ENCODE results near the gene TRIP6. TPM values are rescaled to one million over a fixed set of nuclear protein-coding genes. Genes with fewer than 3 reads are reported as not detected.

The TRIP6 gene
- total and polyA plus RNA-seq, 2 donors (not counting 3 experiments of a cell fraction or from before 2014, with no cell fraction given), result 90.3 TPM

DNA sequence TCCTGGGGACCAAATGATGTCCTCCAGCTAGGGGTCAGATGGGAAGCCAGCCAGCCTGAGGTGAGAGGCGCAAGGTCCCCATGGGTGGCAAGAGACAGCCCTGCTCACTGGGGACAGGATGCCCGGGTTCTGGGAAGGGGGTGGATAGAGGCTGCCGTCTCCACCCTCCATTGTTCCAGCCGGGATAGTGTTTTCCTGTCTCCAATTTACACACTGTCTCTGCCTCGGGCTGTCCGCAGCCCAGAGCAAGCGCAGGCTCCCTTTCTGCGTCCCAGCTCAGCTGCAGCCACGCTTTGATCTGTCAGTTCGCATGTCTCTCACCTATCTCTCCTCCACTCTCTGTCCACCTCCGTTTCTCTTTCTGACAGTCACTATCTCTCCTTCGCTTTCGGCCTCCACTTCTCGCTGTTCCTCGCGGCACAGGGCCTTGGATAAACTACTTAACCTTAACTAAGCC, 41.9 kb upstream of the TRIP6 start:
- peak; percentile 98 for FAIRE-seq
- Histone ChIP-seq H4K20me1 (replicated peaks; ENCODE audit: control insufficient read depth, extremely low read depth, insufficient read depth, low read length) (no peaks in the 10 kb centered on the region), H3K4me2 (ENCODE audit: insufficient read depth, low read length) (peak overlapping the region; percentile 89), H3K36me3 (ENCODE audit: control insufficient read depth in 2 of 2, extremely low read depth in 1 of 2, insufficient read depth in 2 of 2, low read length in 2 of 2) (peaks cover 20 to 30% of the 10 kb centered on the region in 2 experiments), H2AFZ (ENCODE audit: low read depth, low read length) (no peak overlapping the region), H3K9ac (replicated peaks; ENCODE audit: extremely low read depth, insufficient read depth, low read length) (peak overlapping the region; percentile 76), H3K4me3 (replicated peaks in 1 of 3; ENCODE audit: insufficient read depth in 1 of 3, low read depth in 1 of 3, low read length in 3 of 3) (peak overlapping the region; percentile 88 to 92 (median 90)), H3K9me1 (replicated peaks; ENCODE audit: control insufficient read depth, extremely low read depth, insufficient read depth, low read length) (no peaks in the 10 kb centered on the region), H3K27ac (ENCODE audit: insufficient read depth, low read depth, low read length) (peak overlapping the region; percentile 25), H3K4me1 (ENCODE audit: control insufficient read depth, extremely low read depth, insufficient read depth, low read length) (peaks cover 23% of the 10 kb centered on the region), H3K79me2 (ENCODE audit: control insufficient read depth, insufficient read depth, low read length) (peaks cover 60% of the 10 kb centered on the region), H3K27me3 (ENCODE audit: control insufficient read depth in 2 of 2, insufficient read depth in 2 of 2, low read length in 2 of 2) (no peaks in the 10 kb centered on the region), H3K9me3 (replicated peaks; ENCODE audit: control insufficient read depth, insufficient read depth, low read length) (no peaks in the 10 kb centered on the region)
- ChIA-PET POLR2A (no interaction called here), CTCF (interaction anchor here (0.9 to 6.2 kb wide), 4 partner anchors 11 to 120 kb away, joined by 5 to 67 read pairs (median 34); partner anchors contain the start of genes POP7 and SLC12A9)
- intact Hi-C loops (cut with micrococcal nuclease), result loop anchor here (1.0 kb wide), 1 partner anchor 27 kb away; the partner anchor contains the start of gene SLC12A9
- no peak for TF ChIP-seq GATA2 (IDR thresholded peaks at IDR 0.05; ENCODE audit: insufficient read depth, insufficient read length, low read depth, low read length)
- no peak for TF ChIP-seq MYC (IDR thresholded peaks at IDR 0.05; ENCODE audit: low read depth, low read length)
- peak; percentile 76 for TF ChIP-seq POLR2A (IDR thresholded peaks at IDR 0.05; ENCODE audit: low read depth, low read length)
- TF ChIP-seq, protein P1, sequence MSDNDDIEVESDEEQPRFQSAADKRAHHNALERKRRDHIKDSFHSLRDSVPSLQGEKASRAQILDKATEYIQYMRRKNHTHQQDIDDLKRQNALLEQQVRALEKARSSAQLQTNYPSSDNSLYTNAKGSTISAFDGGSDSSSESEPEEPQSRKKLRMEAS (IDR thresholded peaks at IDR 0.05; ENCODE audit: insufficient read depth, insufficient read length), result peak; percentile 67
- peak; percentile 79 for TF ChIP-seq POLR2AphosphoS5 (IDR thresholded peaks at IDR 0.05; ENCODE audit: insufficient read depth, low read depth, low read length)
- peak; percentile 62 for DNase-seq (ENCODE audit: low read depth, low spot score)
- no TSS peak for BruUV-seq (replicated peaks)
- dilution Hi-C loops (cut with MboI; ENCODE audit: extremely low pct_ligation_motif_present, low sequenced_read_pairs), result loop anchor here (25.0 kb wide), 1 partner anchor 113 kb away; the partner anchor contains the start of genes EPO and POP7

DNA sequence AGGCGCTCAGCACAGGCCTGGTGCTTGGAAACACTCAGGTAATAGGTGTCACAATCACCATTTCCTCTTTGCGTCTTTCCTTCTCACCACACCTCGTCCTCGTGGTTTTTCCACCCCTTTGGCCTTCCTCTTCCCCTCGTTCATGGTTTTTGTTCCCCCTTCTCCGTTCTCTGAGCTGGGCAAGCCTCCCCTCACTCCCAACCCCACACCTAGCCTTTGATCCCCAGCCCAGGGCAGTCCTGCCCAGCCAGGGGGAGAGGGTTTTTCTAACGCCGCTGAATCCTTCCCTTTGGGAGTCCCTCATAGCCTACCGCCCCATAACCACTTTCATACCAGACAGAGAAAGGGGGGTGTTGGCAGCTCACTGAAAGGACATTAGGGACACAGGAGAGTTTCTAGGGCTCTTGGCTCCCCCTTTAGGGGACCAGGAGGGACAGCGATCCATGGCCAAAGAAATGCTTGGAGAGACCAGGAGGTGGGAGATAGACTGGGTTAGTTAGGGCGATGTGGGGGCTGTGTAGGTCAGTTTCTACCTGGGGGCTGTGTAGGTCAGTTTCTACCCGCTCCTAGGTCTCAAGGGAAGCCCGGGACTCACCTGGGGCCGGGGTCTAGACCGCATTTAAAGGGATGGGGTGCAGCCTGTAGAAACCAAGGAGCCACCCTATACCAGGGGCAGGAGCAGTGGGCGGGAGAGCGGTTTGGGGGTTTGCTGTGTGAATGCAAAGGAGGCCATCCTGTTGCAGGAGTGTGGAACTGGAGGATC, 41.3 kb upstream of the TRIP6 start:
- Histone ChIP-seq H3K36me3 (ENCODE audit: control insufficient read depth in 2 of 2, extremely low read depth in 1 of 2, insufficient read depth in 2 of 2, low read length in 2 of 2) (peaks cover 15 to 23% of the 10 kb centered on the region in 2 experiments), H3K9me3 (replicated peaks; ENCODE audit: control insufficient read depth, insufficient read depth, low read length) (no peaks in the 10 kb centered on the region), H3K4me3 (replicated peaks in 1 of 3; ENCODE audit: insufficient read depth in 1 of 3, low read depth in 1 of 3, low read length in 3 of 3) (peak overlapping the region; percentile 88 to 92 (median 90)), H3K4me2 (ENCODE audit: insufficient read depth, low read length) (peak overlapping the region; percentile 89), H3K27me3 (ENCODE audit: control insufficient read depth in 2 of 2, insufficient read depth in 2 of 2, low read length in 2 of 2) (no peaks in the 10 kb centered on the region), H3K27ac (ENCODE audit: insufficient read depth, low read depth, low read length) (peak overlapping the region; percentile 25), H3K9ac (replicated peaks; ENCODE audit: extremely low read depth, insufficient read depth, low read length) (peak overlapping the region; percentile 76), H4K20me1 (replicated peaks; ENCODE audit: control insufficient read depth, extremely low read depth, insufficient read depth, low read length) (no peaks in the 10 kb centered on the region), H2AFZ (ENCODE audit: low read depth, low read length) (no peak overlapping the region), H3K79me2 (ENCODE audit: control insufficient read depth, insufficient read depth, low read length) (peaks cover 56% of the 10 kb centered on the region), H3K4me1 (ENCODE audit: control insufficient read depth, extremely low read depth, insufficient read depth, low read length) (peaks cover 23% of the 10 kb centered on the region), H3K9me1 (replicated peaks; ENCODE audit: control insufficient read depth, extremely low read depth, insufficient read depth, low read length) (no peaks in the 10 kb centered on the region)
- TF ChIP-seq, protein P1 (IDR thresholded peaks at IDR 0.05; ENCODE audit: insufficient read depth, insufficient read length), result no peak
- TF ChIP-seq, protein P2, sequence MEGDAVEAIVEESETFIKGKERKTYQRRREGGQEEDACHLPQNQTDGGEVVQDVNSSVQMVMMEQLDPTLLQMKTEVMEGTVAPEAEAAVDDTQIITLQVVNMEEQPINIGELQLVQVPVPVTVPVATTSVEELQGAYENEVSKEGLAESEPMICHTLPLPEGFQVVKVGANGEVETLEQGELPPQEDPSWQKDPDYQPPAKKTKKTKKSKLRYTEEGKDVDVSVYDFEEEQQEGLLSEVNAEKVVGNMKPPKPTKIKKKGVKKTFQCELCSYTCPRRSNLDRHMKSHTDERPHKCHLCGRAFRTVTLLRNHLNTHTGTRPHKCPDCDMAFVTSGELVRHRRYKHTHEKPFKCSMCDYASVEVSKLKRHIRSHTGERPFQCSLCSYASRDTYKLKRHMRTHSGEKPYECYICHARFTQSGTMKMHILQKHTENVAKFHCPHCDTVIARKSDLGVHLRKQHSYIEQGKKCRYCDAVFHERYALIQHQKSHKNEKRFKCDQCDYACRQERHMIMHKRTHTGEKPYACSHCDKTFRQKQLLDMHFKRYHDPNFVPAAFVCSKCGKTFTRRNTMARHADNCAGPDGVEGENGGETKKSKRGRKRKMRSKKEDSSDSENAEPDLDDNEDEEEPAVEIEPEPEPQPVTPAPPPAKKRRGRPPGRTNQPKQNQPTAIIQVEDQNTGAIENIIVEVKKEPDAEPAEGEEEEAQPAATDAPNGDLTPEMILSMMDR (IDR thresholded peaks at IDR 0.05; ENCODE audit: extremely low read depth in 1 of 2, insufficient read depth in 1 of 2, low read depth in 1 of 2, low read length in 2 of 2), result peak; percentile 5 to 19
- TF ChIP-seq JUN (IDR thresholded peaks at IDR 0.05; ENCODE audit: borderline replicate concordance, insufficient read depth, insufficient read length, low read depth), result no peak
- dilution Hi-C loops (cut with MboI; ENCODE audit: extremely low pct_ligation_motif_present, low sequenced_read_pairs) (loop anchor here (25.0 kb wide), 1 partner anchor 114 kb away; the partner anchor contains the start of genes EPO and POP7), intact Hi-C loops (cut with micrococcal nuclease) (loop anchor here (1.0 kb wide), 1 partner anchor 26 kb away; the partner anchor contains the start of gene SLC12A9)
- POLR2A ChIA-PET, result no interaction called here
- peak; percentile 47 for DNase-seq (ENCODE audit: low read depth, low spot score)
- peak; percentile 33 for FAIRE-seq
- TSS peak; percentile 39 for BruUV-seq (replicated peaks)
- CTCF ChIA-PET, result interaction anchor here (0.9 to 6.2 kb wide), 4 partner anchors 10 to 120 kb away, joined by 5 to 67 read pairs (median 34); partner anchors contain the start of genes POP7 and SLC12A9
